Fibroblast of mammary gland (primary cell): Measurements from ENCODE around the gene SH3BGRL3.

Experiments
- DNase-seq: peaks from one replicate; pipeline ENCODE4 v3.0.0-alpha.2; 2010; ENCODE audit warnings: low read depth
- H3K4me3 ChIP-seq: 2 replicates; pipeline ENCODE4 v1.5.1; 2011; ENCODE audit warnings: low read depth, mild to moderate bottlenecking, low read length, moderate library complexity; ENCODE audit not compliant: control insufficient read depth
- CTCF ChIP-seq: conservative IDR thresholded peaks from 2 replicates; pipeline ENCODE4 v1.5.1; 2011; ENCODE audit warnings: low read depth, low read length, inconsistent platforms; ENCODE audit not compliant: control insufficient read depth, insufficient read depth

SH3BGRL3 gene

GRCh38 chr1:26282401-26282918, 2.6 kb downstream of the SH3BGRL3 start:
- no peak for TF ChIP-seq CTCF
- no peak overlapping the region for H3K4me3 ChIP-seq
- no peak for DNase-seq

GRCh38 chr1:26283279-26283853, 3.5 kb downstream of the SH3BGRL3 start:
- DNase-seq = no peak
- TF ChIP-seq CTCF = no peak
- H3K4me3 ChIP-seq = no peak overlapping the region

- no peak for DNase-seq
- no peak for TF ChIP-seq CTCF
- H3K4me3 ChIP-seq = no peak overlapping the region
Measured at GRCh38 chr1:26283871-26284596, 4.1 kb downstream of the SH3BGRL3 start.

GRCh38 chr1:26284597-26285347, 4.9 kb downstream of the SH3BGRL3 start:
- peak; percentile 72 for TF ChIP-seq CTCF
- DNase-seq = peak; percentile 96
- H3K4me3 ChIP-seq = no peak overlapping the region

- DNase-seq = no peak
- peak; percentile 36 for TF ChIP-seq CTCF
- H3K4me3 ChIP-seq = no peak overlapping the region
Measured at GRCh38 chr1:26285366-26286063, 5.6 kb downstream of the SH3BGRL3 start.

- TF ChIP-seq CTCF = no peak
- H3K4me3 ChIP-seq = no peak overlapping the region
- DNase-seq = no peak
Measured at GRCh38 chr1:26286064-26286416, 6.2 kb downstream of the SH3BGRL3 start.
